Activated CD4-positive, CD25-positive, alpha-beta regulatory T cell treated with anti-CD3 and anti-CD28 coated beads, Interleukin-2, amount 50 U/mL, for 16 hours (primary cell): ENCODE measurements around the gene NPAS3.

Experiments used
- DNase-seq: peaks from one replicate; pipeline ENCODE4 v3.0.0-alpha.2; 2020; ENCODE audit warnings: low read depth, low spot score

Gene NPAS3

DNA sequence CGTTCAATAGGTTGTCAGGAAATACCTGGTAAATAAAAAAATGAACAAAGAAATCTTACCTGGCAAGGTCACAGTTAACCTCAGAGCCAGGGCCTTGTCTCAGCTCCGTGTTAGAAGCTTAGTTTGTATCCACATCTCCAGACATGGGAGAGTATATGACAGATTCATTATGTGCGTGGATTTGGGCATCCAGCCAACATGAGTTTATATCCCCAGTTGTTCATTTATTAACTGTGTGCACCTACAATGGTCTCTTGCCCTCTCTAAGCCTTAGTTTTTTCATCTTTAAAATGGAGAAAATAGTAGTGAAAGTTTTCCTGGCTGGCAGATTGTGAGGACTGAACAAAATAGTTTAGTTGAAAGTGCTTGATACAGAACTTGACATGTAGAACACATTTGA lies 437.8 kb downstream of the NPAS3 start:
- DNase-seq = no peak

DNA sequence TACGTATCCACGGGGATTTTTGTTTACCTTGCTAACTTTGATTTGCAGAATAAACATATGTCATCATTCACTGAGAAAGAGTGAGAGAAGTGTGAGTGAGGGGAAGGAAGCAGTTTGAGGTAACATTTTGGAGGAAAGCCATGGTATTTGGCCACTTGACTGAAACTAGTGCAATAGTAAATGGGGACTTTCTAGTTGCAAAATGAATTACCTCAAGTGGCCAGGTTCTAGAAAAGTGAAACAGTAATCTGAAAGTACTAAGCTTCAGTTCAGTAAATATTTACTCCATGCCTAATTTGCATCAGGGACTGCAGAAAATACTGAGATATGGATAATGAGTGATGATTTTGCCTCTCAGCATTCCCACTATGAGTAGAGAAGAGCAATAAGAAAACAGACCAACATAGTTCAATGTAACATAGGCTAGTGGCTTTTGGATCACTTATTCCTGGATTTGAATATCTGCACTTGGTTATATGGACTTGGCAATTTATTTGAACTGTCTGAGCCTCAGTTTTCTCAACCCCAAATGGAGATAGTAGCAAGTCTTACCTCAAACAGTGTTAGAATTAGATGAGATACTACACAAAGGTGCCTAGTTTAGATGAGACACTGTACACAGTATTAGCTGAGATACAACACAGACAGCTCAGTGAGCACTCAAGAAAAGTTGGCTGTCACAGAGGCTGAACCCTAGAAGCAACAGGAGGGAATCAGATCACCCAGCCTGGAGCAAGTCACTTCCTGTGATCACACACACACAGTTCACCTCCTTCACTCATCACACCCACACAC lies 439.1 kb downstream of the NPAS3 start:
- no peak for DNase-seq

DNA sequence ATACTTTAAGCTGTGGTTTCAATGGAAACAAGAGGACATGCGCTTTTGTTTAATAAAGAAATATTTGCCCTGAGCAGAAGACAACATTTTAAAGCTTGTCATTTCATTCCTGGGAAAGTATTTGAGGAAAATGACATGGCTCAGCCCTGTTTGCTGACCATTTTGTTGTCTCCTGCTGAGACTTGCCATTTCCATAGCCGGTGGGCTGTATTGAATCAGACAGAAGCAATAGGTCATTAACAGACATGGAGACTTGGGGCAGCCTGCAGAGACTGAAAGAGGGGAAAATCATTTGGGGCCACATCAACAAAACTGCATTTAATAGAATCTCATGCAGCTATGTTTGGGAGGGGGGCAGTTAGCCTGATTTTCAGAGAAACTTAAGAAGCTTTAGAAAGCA lies 443.0 kb downstream of the NPAS3 start:
- no peak for DNase-seq

DNA sequence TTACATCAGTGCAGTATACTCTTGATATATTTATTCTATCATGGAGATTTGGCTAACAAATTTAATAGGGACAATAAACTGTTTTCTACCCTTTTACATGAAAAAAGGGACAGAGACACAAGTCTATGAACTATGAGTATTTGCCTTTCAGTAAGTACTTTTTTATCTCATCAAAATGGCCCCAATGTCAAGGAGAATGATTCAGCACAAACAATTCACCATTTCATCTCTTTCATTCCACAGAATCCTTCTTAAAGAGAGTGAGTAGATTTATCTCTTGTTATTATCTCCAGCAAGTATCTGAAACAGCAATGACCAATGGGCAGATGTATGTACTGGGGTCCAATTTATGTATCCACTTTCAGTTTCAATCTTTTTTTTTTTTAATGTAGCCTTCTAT lies 447.5 kb downstream of the NPAS3 start:
- no peak for DNase-seq

DNA sequence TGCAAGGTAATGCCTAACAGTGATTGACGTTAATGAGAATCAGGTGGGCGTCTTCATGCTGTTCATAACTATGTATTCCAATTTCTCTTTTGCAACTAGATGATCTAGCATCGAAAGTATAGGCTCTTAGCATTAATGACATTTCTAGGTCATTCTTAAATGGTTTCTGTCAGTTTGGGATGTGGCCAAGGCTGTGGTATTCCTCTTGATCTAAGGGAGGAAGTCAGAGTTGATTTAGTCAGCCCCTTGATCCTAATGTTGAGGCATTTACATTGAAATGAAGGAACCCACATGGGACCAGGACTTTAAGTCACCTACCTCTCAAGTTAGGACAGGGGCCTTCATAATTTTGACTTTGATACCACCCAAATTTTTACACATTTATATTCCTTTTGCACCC lies 448.1 kb downstream of the NPAS3 start:
- DNase-seq = no peak

DNA sequence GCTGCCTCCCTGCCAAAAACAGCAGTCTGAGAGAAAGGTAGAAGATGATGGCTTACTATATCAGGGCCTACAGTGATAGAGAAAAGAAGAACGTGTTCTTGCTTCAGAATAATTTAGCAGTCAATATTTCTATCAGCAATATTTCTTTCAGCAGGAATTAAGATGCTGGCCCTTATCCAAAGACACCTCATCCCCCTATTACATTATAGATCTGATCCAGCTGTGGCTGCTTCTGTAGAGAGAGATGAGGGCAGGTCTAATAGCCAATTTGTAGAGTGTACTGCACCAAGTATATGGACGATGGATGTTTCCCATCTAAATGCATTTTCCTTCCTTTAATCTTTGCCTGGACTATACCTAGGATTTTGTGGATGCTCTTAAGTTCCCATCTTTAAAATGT lies 451.7 kb downstream of the NPAS3 start:
- DNase-seq = no peak

DNA sequence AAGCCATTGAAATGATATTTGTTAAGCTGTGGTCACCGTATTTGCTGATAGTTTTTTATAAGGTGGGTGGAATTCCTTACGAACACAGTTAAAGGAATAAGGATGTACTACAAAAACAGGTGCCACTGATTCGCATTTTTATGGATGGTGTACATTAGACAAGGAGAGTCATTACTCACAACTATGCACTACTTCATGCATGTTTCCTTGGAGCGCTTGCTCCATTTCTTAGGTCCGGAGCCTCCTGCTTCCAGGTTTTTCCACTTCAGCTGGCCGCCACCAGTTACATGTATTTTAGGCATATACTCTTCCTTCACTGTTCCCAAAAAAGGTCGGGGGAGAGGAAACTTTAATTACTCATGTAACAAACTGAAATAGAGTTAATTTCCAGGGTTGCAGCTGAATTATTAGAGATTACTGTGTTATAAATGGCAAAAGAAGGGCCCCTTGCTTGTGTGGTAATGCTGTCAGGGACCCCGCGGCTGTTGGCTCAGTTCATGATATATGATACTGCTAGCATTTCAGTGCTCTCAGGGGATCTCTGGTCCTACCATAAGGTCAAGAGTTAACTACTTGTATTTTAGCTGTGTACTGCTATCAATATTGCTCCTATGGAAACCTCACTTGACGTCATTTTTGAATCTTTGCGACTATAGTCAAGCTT lies 454.7 kb downstream of the NPAS3 start:
- DNase-seq = no peak

DNA sequence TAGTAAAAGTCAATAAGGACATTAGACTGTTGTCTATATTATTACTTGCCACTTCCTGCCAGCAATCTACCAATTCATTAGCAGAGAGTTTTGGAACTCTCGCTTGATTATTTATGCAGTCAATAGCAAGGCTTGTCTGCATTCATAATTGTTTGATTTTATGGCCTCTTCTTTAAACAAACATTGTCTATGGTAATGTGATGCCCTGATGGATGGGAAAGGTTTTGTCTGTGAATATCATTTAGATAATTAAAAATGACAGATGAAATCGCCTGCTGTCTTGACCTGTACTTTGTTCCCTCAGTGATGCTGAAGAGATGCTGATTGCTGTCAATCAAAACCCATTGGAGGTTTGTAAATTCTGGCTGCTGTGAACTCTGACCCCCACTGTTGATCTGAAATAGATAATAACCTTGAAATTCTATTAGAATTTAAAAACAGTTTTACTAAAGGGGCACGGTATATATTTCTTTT lies 455.3 kb downstream of the NPAS3 start:
- DNase-seq = no peak

DNA sequence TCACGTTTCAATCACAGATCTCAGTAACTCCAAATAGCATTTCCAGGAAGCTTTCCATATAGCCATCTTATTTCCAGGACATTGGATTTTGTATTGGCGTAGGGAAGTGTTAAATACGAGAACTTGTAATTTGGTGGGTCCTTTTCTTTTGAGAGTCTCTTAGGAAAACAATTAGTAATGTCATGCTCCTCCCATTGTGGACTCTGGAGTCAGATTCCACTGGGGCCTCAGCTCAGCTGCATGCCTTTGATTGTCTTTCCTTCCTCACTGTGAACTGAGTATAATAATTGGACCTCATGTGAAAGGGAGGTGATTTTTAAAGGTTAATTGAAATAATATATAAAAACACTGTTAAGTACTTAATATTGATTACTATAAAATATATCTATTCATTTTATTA lies 462.6 kb downstream of the NPAS3 start:
- no peak for DNase-seq

DNA sequence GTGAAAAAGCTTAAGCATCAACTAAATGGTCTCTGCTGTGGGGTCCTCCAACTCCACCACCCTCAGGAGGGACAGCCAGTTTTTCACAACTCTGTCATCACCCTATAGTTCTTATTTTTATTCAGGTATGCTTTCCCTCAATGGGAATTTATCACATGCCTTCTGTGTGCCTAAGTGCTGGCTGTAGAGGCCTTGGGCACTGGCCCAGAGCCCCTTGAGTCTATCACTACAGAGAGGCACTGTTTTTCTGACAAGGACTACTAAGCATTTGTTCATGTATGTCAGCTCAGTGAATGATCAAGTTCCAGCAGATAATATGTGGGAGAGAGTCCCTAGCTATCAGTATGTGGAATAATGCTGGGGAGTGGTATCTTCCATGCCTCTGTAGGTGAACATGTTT lies 463.9 kb downstream of the NPAS3 start:
- DNase-seq = no peak

DNA sequence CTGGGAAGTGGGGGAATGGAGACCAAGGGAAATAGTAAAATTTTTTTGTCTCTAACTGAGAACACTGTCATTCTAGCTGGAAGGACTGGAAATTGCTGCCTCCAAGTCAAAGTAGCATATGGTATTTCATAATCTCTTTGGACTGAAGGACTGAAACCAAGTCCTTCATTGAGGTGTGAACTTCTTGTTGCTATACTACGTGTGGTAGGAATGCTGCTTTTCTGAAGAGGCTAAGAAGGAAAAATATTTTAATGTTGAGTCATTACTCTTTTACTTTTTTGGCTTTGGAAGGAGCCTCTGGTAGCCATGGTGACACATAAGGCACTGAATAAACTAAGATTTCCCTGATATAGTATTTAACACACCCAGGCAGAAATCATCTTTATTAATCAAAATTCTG lies 465.4 kb downstream of the NPAS3 start:
- DNase-seq = no peak

DNA sequence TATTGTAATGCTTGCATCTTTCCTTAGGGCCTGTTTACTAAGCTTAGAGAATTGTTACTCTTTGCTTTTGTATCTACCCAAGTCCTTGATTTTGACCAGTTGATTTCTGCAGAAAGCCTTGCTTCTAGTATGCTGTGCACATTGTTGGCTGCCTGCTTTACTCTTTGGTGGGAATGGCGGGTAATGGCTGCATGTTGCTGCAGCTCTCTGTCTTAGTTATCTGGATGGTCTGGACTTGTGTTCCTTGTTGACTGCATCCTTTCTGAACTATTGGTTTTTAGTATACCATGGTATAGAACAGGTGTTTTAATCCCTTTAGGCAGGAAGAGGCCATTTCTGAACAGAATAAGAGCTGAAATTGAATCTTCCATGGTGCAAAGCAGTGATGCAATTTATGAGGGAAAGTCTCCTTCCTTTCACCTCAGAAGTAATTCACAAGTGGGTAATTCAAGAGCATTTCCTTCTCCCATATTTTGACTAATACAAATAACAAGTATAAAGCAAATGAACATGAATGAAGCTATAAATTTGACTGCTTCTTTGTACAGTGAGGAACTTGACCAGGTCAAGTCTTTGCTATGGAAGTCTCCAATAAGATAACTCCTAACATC lies 466.4 kb downstream of the NPAS3 start:
- DNase-seq = no peak

DNA sequence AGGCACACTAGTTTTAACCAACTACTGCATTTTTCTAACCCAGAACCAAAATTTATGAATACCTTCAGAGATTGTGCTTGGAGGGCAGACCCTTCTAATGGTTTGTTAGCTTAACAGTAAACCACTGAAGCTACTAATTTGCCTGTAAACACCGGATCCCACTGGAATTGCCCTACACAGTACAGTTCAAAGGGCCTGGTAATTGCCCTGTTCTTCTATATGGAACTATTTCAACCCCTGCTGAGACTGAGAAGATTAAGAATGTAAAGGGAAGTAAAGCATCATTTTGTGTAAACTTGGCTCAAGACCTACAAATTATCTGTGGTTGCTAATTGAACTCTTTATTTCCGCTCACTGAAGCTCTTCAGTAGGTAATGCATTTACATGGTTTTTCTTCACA lies 468.1 kb downstream of the NPAS3 start:
- DNase-seq = no peak

DNA sequence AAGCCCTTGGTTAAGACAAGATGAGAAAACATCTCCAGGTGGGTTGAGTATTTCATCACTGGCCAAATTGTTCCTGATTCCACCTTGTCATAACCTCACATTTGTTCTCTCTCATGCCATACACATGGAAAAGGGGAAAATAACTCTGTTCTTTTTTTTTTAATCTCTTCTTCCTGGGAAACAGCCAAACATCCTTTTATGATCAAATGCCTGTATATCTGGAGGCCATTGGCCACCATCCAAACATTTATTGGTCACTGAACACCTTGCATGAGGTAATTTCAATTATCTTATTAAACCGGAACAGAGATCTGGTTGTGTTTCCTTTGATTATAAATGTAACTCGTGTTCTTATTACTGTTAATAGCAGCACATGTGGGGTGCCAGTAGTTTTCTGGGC lies 469.6 kb downstream of the NPAS3 start:
- no peak for DNase-seq

DNA sequence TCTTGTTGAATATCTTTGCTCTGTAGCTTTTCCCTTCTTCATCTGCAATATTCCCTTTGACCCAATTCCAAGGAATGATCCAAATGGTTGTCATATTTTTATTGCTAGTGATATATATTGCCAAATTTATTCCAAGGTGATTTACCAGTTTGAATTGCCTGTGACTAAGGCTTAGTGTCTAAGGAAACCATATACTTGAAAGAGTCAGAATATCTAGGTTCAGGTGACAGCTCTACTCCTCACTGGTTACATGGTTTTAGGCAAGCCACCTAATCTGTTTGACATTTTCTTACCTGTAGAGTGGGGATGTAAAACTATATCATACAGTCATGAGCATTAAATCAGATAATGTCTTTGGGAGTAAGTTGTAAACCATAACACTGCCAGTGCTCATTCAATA lies 473.8 kb downstream of the NPAS3 start:
- no peak for DNase-seq

DNA sequence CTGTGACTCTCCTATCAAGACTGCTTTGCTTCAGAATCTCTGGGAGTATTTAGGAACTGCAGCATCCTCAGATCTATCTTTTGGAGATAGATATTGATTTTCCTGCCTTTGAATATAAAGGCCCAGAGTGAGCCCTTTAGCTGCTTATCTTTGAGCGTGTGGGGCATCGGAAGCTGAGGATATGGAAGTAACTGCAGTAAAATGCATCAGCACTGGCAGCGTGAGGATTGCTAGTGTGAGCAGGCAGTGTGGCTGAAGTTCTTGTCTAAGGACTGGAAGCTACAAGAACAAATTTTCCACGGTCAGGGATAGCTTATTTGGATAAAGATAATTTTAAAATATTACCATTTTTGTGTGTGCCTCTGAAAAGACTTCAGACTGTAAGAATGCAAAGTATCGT lies 474.7 kb downstream of the NPAS3 start:
- no peak for DNase-seq

DNA sequence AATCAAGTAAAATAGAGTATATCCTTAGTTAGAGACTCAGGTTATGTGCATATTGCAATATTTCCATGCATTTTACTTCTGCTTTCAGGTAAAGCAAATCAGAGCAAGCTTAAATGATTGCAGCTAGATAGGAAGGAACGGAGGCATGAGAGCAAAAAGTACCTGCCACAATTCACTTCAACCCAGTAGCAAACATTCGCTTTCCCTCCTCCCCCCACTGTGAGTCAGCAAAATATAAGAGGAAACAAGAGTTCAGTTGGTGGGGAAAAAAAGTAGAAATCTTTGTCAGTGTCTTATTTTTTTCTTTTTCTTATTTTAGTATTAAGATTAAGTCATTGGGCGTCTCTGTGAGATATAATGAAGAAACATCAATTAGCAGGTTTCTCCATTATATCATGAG lies 475.4 kb downstream of the NPAS3 start:
- DNase-seq = no peak

DNA sequence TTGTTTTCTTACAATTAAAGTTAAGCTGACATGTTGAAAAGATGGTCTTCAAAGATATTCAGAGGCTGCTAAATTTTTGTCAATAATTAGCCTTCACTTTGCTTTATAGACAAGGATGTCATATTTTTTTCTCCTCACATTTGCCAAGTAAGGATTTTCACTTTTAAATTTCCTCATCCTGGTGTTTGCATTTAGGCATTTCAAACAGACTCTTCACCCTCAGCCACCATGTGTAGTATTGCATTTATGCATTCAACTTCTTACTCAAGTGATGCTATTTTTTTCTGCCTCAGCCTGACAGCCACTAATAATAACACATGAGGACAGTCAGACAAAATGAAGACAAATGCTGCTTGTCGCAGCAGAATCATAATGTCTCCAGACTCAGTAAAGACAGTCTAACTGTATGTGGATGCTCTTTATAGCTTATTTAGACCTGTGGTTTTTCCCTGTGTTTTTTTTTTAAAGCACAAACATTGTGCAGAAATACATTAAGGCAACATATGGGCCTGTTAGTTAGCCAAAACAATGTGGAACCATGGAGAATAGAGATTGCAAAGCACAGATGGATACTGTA lies 481.5 kb downstream of the NPAS3 start:
- DNase-seq = no peak

DNA sequence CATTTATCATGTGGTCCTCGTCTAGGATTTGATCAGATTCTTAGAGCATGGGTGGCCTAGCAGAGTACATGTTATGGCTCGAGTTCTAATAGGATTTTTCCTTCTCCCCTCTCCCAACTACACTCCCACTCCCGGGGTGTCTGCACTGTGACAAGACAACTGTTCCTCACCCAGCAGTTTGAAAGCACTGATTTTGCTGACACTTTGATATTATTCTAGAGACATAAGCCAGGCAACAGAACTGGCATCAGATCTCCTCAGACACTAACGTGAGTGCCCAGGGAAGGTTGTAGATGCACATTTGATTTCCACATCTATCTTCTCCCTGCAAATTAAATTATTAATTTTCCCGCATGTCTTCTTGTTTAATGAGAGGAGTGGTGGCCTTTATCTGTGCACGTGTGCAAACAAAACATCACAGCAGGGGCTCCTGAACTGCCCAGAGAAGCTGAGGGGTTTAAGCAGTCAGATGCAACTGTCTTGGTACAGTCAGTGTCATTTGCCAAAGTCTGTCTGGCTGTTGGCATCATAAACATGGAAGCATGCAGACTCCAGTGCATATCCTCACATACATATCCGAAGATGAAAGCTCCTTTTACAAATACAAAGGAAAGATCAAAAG lies 491.8 kb downstream of the NPAS3 start:
- no peak for DNase-seq

DNA sequence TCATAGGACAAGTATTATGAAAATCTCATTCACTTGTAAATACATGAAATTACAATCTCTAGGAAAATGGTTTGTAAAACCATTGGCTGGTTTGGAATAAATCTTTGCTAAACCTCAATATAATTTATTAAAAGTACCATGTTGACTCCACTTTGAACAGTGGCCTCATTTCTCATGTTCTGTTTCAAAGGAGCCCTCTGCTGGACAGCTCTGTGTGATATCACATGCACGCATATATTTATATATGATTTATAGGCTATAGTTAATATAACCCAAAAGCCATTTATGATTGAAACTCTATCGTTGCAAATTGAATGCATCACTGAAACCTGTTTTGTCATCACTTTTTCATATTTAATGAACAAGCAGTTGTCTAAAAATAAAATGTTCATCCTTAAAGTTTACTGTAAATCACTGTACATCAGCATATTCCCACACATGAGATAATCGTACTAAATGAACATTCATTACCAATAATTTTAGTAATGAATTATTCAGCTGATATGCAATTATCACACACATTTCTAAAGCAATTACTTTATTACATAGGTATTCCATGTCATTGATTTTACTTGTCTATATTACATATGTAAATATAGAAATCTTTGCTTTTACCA lies 493.8 kb downstream of the NPAS3 start:
- no peak for DNase-seq

DNA sequence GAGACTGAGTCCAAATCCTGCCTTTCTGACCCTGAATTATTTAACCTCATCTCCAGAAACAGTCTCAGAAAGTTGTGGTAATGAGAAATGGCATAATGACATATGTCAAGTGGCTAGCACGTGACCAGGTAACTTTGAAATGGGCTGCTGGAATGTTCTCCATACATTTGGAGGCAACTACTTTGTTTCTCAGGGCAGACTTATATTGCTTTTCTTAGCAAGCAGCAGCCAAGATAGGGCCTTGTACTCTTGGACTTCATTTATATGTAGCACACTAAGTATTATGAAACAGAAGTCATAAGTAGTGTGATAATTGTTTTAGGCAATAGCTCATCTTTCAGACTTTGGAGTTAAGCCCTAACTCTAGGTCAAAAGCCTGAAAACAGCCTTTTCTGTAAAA lies 494.7 kb downstream of the NPAS3 start:
- no peak for DNase-seq
